Activated naive CD8-positive, alpha-beta T cell treated with anti-CD3 and anti-CD28 coated beads, Interleukin-2, amount 50 U/mL, for 24 hours (primary cell): ENCODE measurements around the gene OPCML.

Source experiments
- ATAC-seq: fragments of 150-1000 bp; cut with Tn5 transposase; one replicate; pipeline ENCODE4 v1.10.0; 2021
- DNase-seq: peaks from one replicate; pipeline ENCODE4 v3.0.0; 2021
- H3K27ac Mint-ChIP-seq: one replicate; pipeline ENCODE4 v1.8.0; 2021; ENCODE audit warnings: mild to moderate bottlenecking, mixed read lengths
- H3K27me3 Mint-ChIP-seq: one replicate; pipeline ENCODE4 v1.8.0; 2021; ENCODE audit warnings: mixed read lengths
- H3K36me3 Mint-ChIP-seq: one replicate; pipeline ENCODE4 v1.8.0; 2021; ENCODE audit warnings: low read depth, mixed read lengths
- H3K4me1 Mint-ChIP-seq: one replicate; pipeline ENCODE4 v1.8.0; 2021; ENCODE audit warnings: mixed read lengths
- H3K4me3 Mint-ChIP-seq: one replicate; pipeline ENCODE4 v1.8.0; 2021; ENCODE audit warnings: mild to moderate bottlenecking, moderate library complexity, mixed read lengths
- H3K9me3 Mint-ChIP-seq: one replicate; pipeline ENCODE4 v1.8.0; 2021; ENCODE audit warnings: mixed read lengths

OPCML gene

GRCh38 chr11:133078591-133079404 is 453.5 kb downstream of the OPCML start:
- peak; percentile 26 for DNase-seq
- H3K9me3 Mint-ChIP-seq = no peaks in the 10 kb centered on the region

GRCh38 chr11:133078012-133078411 is 454.3 kb downstream of the OPCML start:
- no peak for ATAC-seq
- Mint-ChIP-seq H3K4me1 (no peaks in the 10 kb centered on the region), H3K27ac (no peak overlapping the region), H3K36me3 (no peaks in the 10 kb centered on the region), H3K27me3 (peaks cover 14% of the 10 kb centered on the region), H3K4me3 (no peak overlapping the region), H3K9me3 (no peaks in the 10 kb centered on the region)
- no peak for DNase-seq

More at GRCh38 chr11:133078591-133079404, 453.5 kb downstream of the OPCML start:
- ATAC-seq = no peak
- H3K4me3 Mint-ChIP-seq = no peak overlapping the region
- H3K36me3 Mint-ChIP-seq = no peaks in the 10 kb centered on the region
- H3K4me1 Mint-ChIP-seq = no peaks in the 10 kb centered on the region
- H3K27ac Mint-ChIP-seq = no peak overlapping the region
- peaks cover 19% of the 10 kb centered on the region for H3K27me3 Mint-ChIP-seq

- DNase-seq (no peak), ATAC-seq (no peak)
- Mint-ChIP-seq H3K9me3 (no peaks in the 10 kb centered on the region), H3K27ac (no peak overlapping the region), H3K4me3 (no peak overlapping the region), H3K36me3 (no peaks in the 10 kb centered on the region), H3K27me3 (peaks cover 16% of the 10 kb centered on the region), H3K4me1 (no peaks in the 10 kb centered on the region)
Measured at GRCh38 chr11:133075351-133075750, 456.9 kb downstream of the OPCML start.

GRCh38 chr11:133072858-133073582 is 459.3 kb downstream of the OPCML start:
- peaks cover 4% of the 10 kb centered on the region for H3K27me3 Mint-ChIP-seq
- H3K9me3 Mint-ChIP-seq = no peaks in the 10 kb centered on the region
- H3K27ac Mint-ChIP-seq = no peak overlapping the region
- ATAC-seq (no peak), DNase-seq (no peak)
- no peak overlapping the region for H3K4me3 Mint-ChIP-seq
- H3K4me1 Mint-ChIP-seq = no peaks in the 10 kb centered on the region
- no peaks in the 10 kb centered on the region for H3K36me3 Mint-ChIP-seq

- ATAC-seq (no peak), DNase-seq (no peak)
- peaks cover 4% of the 10 kb centered on the region for H3K27me3 Mint-ChIP-seq
- H3K4me3 Mint-ChIP-seq = no peak overlapping the region
- H3K9me3 Mint-ChIP-seq = no peaks in the 10 kb centered on the region
- no peak overlapping the region for H3K27ac Mint-ChIP-seq
- H3K36me3 Mint-ChIP-seq = no peaks in the 10 kb centered on the region
- H3K4me1 Mint-ChIP-seq = no peaks in the 10 kb centered on the region
Measured at GRCh38 chr11:133072378-133072777, 459.9 kb downstream of the OPCML start.

GRCh38 chr11:133070791-133071190 is 461.5 kb downstream of the OPCML start:
- peaks cover 11% of the 10 kb centered on the region for H3K27me3 Mint-ChIP-seq
- H3K4me3 Mint-ChIP-seq = no peak overlapping the region
- H3K36me3 Mint-ChIP-seq = no peaks in the 10 kb centered on the region
- DNase-seq (no peak), ATAC-seq (no peak)
- no peak overlapping the region for H3K27ac Mint-ChIP-seq
- no peaks in the 10 kb centered on the region for H3K9me3 Mint-ChIP-seq
- no peaks in the 10 kb centered on the region for H3K4me1 Mint-ChIP-seq

GRCh38 chr11:133070021-133070713 is 462.1 kb downstream of the OPCML start:
- peaks cover 15% of the 10 kb centered on the region for H3K27me3 Mint-ChIP-seq
- ATAC-seq = no peak
- no peaks in the 10 kb centered on the region for H3K4me1 Mint-ChIP-seq
- H3K9me3 Mint-ChIP-seq = no peaks in the 10 kb centered on the region
- no peak overlapping the region for H3K4me3 Mint-ChIP-seq
- no peak overlapping the region for H3K27ac Mint-ChIP-seq
- DNase-seq = no peak
- H3K36me3 Mint-ChIP-seq = no peaks in the 10 kb centered on the region

- H3K9me3 Mint-ChIP-seq = no peaks in the 10 kb centered on the region
- DNase-seq = no peak
- no peak for ATAC-seq
- H3K4me1 Mint-ChIP-seq = no peaks in the 10 kb centered on the region
- H3K27ac Mint-ChIP-seq = no peak overlapping the region
- H3K4me3 Mint-ChIP-seq = no peak overlapping the region
- H3K27me3 Mint-ChIP-seq = peaks cover 33% of the 10 kb centered on the region
- no peaks in the 10 kb centered on the region for H3K36me3 Mint-ChIP-seq
Measured at GRCh38 chr11:133065847-133066485, 466.3 kb downstream of the OPCML start.

GRCh38 chr11:133064961-133065360 is 467.3 kb downstream of the OPCML start:
- no peak for DNase-seq
- ATAC-seq = no peak
- Mint-ChIP-seq H3K27ac (no peak overlapping the region), H3K27me3 (peaks cover 33% of the 10 kb centered on the region), H3K36me3 (no peaks in the 10 kb centered on the region), H3K4me1 (no peaks in the 10 kb centered on the region), H3K4me3 (no peak overlapping the region), H3K9me3 (no peaks in the 10 kb centered on the region)

- ATAC-seq (peak; percentile 15), DNase-seq (peak; percentile 13)
- H3K27me3 Mint-ChIP-seq = peaks cover 33% of the 10 kb centered on the region
- no peaks in the 10 kb centered on the region for H3K36me3 Mint-ChIP-seq
- H3K27ac Mint-ChIP-seq = no peak overlapping the region
- H3K4me1 Mint-ChIP-seq = no peaks in the 10 kb centered on the region
- H3K9me3 Mint-ChIP-seq = no peaks in the 10 kb centered on the region
- H3K4me3 Mint-ChIP-seq = no peak overlapping the region
Measured at GRCh38 chr11:133064152-133064877, 468.0 kb downstream of the OPCML start.

- Mint-ChIP-seq H3K27me3 (peaks cover 6% of the 10 kb centered on the region), H3K4me1 (no peaks in the 10 kb centered on the region), H3K27ac (no peak overlapping the region), H3K36me3 (no peaks in the 10 kb centered on the region), H3K4me3 (no peak overlapping the region), H3K9me3 (peaks cover 7% of the 10 kb centered on the region)
- no peak for DNase-seq
- no peak for ATAC-seq
Measured at GRCh38 chr11:133058501-133058900, 473.8 kb downstream of the OPCML start.

GRCh38 chr11:133053124-133053776 is 479.1 kb downstream of the OPCML start:
- H3K4me1 Mint-ChIP-seq = no peaks in the 10 kb centered on the region
- no peaks in the 10 kb centered on the region for H3K27me3 Mint-ChIP-seq
- ATAC-seq = no peak
- no peak for DNase-seq
- H3K27ac Mint-ChIP-seq = no peak overlapping the region
- H3K36me3 Mint-ChIP-seq = no peaks in the 10 kb centered on the region
- no peak overlapping the region for H3K4me3 Mint-ChIP-seq
- peaks cover 7% of the 10 kb centered on the region for H3K9me3 Mint-ChIP-seq

- H3K27ac Mint-ChIP-seq = no peak overlapping the region
- H3K9me3 Mint-ChIP-seq = peaks cover 7% of the 10 kb centered on the region
- no peaks in the 10 kb centered on the region for H3K27me3 Mint-ChIP-seq
- DNase-seq = no peak
- H3K36me3 Mint-ChIP-seq = no peaks in the 10 kb centered on the region
- ATAC-seq = no peak
- no peaks in the 10 kb centered on the region for H3K4me1 Mint-ChIP-seq
- no peak overlapping the region for H3K4me3 Mint-ChIP-seq
Measured at GRCh38 chr11:133052537-133052936, 479.8 kb downstream of the OPCML start.
